IMR-90 (cell line): ENCODE data around the gene ALKBH5. TPM values are rescaled to one million over a fixed set of nuclear protein-coding genes. Genes with fewer than 3 reads are reported as not detected.

Experiments used
- ATAC-seq: fragments of 200-7000 bp; cut with Tn5 transposase; 2 replicates; pipeline ENCODE4 v1.9.1; 2020; ENCODE audit warnings: low read depth, mild to moderate bottlenecking, moderate library complexity
- BruUV-seq: library from RNA; stranded (reverse); fragments of 400-500 nt; replicated peaks from 2 replicates; lab custom pipeline; 2021; lab: Mats Ljungman, UMichigan
- CTCF ChIA-PET: fragments of 300-600 bp; formaldehyde crosslinking; extraction: SDS; loops from one replicate; lab custom pipeline; 2021; ENCODE audit warnings: antibody characterized with exemption; lab: Yijun Ruan, JAX
- POLR2A ChIA-PET: fragments of 300-600 bp; sonication (Branson Sonifier 250); formaldehyde crosslinking; loops from one replicate; lab custom pipeline; 2022; ENCODE audit warnings: antibody characterized with exemption; ENCODE audit not compliant: unreplicated experiment; lab: Charles Lee
- DNase-seq: peaks from one replicate; pipeline ENCODE4 v3.0.0; 2013
- H2AFZ ChIP-seq: replicated peaks from 2 replicates; pipeline ENCODE3; 2013; ENCODE audit warnings: low read length, mild to moderate bottlenecking; ENCODE audit not compliant: poor library complexity
- H2AK5ac ChIP-seq: 2 replicates; pipeline ENCODE4 v1.6.1; 2013; ENCODE audit warnings: low read depth, low read length, inconsistent platforms
- H2AK9ac ChIP-seq: replicated peaks from 2 replicates; pipeline ENCODE3; 2013; ENCODE audit warnings: mild to moderate bottlenecking, low read depth, low read length, moderate library complexity; ENCODE audit not compliant: poor library complexity
- H2BK120ac ChIP-seq: 2 replicates; pipeline ENCODE4 v1.6.1; 2013; ENCODE audit warnings: low read depth, low read length, inconsistent platforms
- H2BK15ac ChIP-seq: 3 replicates; pipeline ENCODE4 v1.6.1; 2013; ENCODE audit warnings: low read depth, low read length, inconsistent platforms
- H2BK20ac ChIP-seq: 2 replicates; pipeline ENCODE4 v1.6.1; 2013; ENCODE audit warnings: low read depth, mild to moderate bottlenecking, inconsistent platforms, low read length, moderate library complexity
- H2BK5ac ChIP-seq: 2 replicates; pipeline ENCODE4 v1.6.1; 2013; ENCODE audit warnings: mild to moderate bottlenecking, low read depth, low read length, inconsistent platforms; ENCODE audit not compliant: poor library complexity, severe bottlenecking
- H3K14ac ChIP-seq: replicated peaks from 2 replicates; pipeline ENCODE4 v1.6.1; 2013; ENCODE audit warnings: low read depth, low read length, inconsistent platforms
- H3K18ac ChIP-seq: 2 replicates; pipeline ENCODE4 v1.6.1; 2013; ENCODE audit warnings: low read depth, low read length, control low read depth
- H3K23ac ChIP-seq: 2 replicates; pipeline ENCODE4 v1.6.1; 2013; ENCODE audit warnings: low read depth, low read length, inconsistent platforms
- H3K27ac ChIP-seq: 2 replicates; pipeline ENCODE4 v1.5.1; 2013; ENCODE audit warnings: mild to moderate bottlenecking, control low read depth, low read length; ENCODE audit not compliant: insufficient read depth
- H3K27me3 ChIP-seq: 2 replicates; pipeline ENCODE4 v1.6.1; 2013; ENCODE audit warnings: low read length; ENCODE audit not compliant: control insufficient read depth, insufficient read depth
- H3K36me3 ChIP-seq: 2 replicates; pipeline ENCODE4 v1.6.1; 2013; ENCODE audit warnings: low read length, mixed read lengths; ENCODE audit not compliant: control insufficient read depth, insufficient read depth
- H3K4ac ChIP-seq: 2 replicates; pipeline ENCODE4 v1.6.1; 2013; ENCODE audit warnings: low read depth, low read length, inconsistent platforms
- H3K4me1 ChIP-seq: 2 replicates; pipeline ENCODE4 v1.6.1; 2013; ENCODE audit warnings: low read length, mixed read lengths; ENCODE audit not compliant: control insufficient read depth, insufficient read depth
- H3K4me2 ChIP-seq: 2 replicates; pipeline ENCODE4 v1.6.1; 2013; ENCODE audit warnings: low read depth, mild to moderate bottlenecking, control low read depth, low read length, moderate library complexity
- H3K4me3 ChIP-seq: 2 replicates; pipeline ENCODE4 v1.5.1; 2013; ENCODE audit warnings: low read depth, mild to moderate bottlenecking, control low read depth, low read length, moderate library complexity; ENCODE audit not compliant: insufficient read depth
- H3K56ac ChIP-seq: 2 replicates; pipeline ENCODE4 v1.6.1; 2013; ENCODE audit warnings: low read length, inconsistent platforms; ENCODE audit not compliant: insufficient read depth; ENCODE audit errors: extremely low read depth
- H3K79me1 ChIP-seq, 2 experiments: 2 replicates each; pipeline ENCODE4 v1.6.1; 2013; ENCODE audit warnings: low read length in 2 of 2, inconsistent platforms in 1 of 2, low read depth in 1 of 2
- H3K9ac ChIP-seq: 2 replicates; pipeline ENCODE4 v1.6.1; 2013; ENCODE audit warnings: low read depth, low read length, control low read depth
- H3K9me1 ChIP-seq: 2 replicates; pipeline ENCODE4 v1.6.1; 2013; ENCODE audit warnings: low read length, inconsistent platforms; ENCODE audit not compliant: insufficient read depth
- H3K9me3 ChIP-seq: 2 replicates; pipeline ENCODE4 v1.6.1; 2013; ENCODE audit warnings: low read length; ENCODE audit not compliant: control insufficient read depth, insufficient read depth
- H4K20me1 ChIP-seq: 2 replicates; pipeline ENCODE4 v1.6.1; 2013; ENCODE audit warnings: low read length, inconsistent platforms; ENCODE audit not compliant: insufficient read depth
- H4K5ac ChIP-seq: 2 replicates; pipeline ENCODE4 v1.6.1; 2013; ENCODE audit warnings: mild to moderate bottlenecking, low read depth, low read length, control low read depth
- H4K8ac ChIP-seq, 2 experiments: 2 replicates each; pipeline ENCODE4 v1.6.1; 2013; ENCODE audit warnings: low read depth in 2 of 2, low read length in 2 of 2, control low read depth in 1 of 2, inconsistent platforms in 1 of 2
- H4K91ac ChIP-seq: 2 replicates; pipeline ENCODE4 v1.6.1; 2013; ENCODE audit warnings: low read depth, low read length, inconsistent platforms; ENCODE audit not compliant: insufficient read depth
- MAFK ChIP-seq: IDR thresholded peaks from 2 replicates; pipeline ENCODE4 v1.6.1; 2012; ENCODE audit warnings: low read depth, low read length, improper control_type of control experiment
- RCOR1 ChIP-seq: IDR thresholded peaks from 2 replicates; pipeline ENCODE4 v1.6.1; 2012; ENCODE audit warnings: mild to moderate bottlenecking, low read length, improper control_type of control experiment; ENCODE audit not compliant: insufficient replicate concordance
- SMC3 ChIP-seq: fragments of 150-350 bp; IDR thresholded peaks from 2 replicates; pipeline ENCODE4 v1.6.1; 2016; ENCODE audit warnings: low read depth, mild to moderate bottlenecking, antibody characterized with exemption, low read length, moderate library complexity
- WGBS, 2 experiments: methylation state at CpG; one replicate each; pipeline versions ENCODE4 v1.1.5 to v1.1.7; 2013; ENCODE audit warnings: missing lambda C conversion rate in 2 of 2; ENCODE audit not compliant: insufficient read length in 1 of 2; ENCODE audit errors: extremely low coverage in 2 of 2; 5-methylcytosine and 5-hydroxymethylcytosine counted together
- dilution Hi-C: fragments of 300-500 bp; cut with HindIII; formaldehyde crosslinking; loops from one replicate; pipeline ENCODE4 v1.14.3; 2018; ENCODE audit warnings: low sequenced_read_pairs; ENCODE audit not compliant: unreplicated experiment
- in situ Hi-C: fragments of 300-500 bp; cut with MboI; formaldehyde crosslinking; loops from 3 replicates; pipeline ENCODE4 v1.14.3; 2019; ENCODE audit warnings: low sequenced_read_pairs, inconsistent platforms, mixed read lengths
- intact Hi-C: fragments of 100-400 bp; cut with micrococcal nuclease; formaldehyde crosslinking; loops from 2 replicates; pipeline ENCODE4 v1.10.0; 2022
- polyA plus RNA-seq, 3 experiments: library from polyadenylated mRNA; depleted of rRNA; stranded (reverse); fragments of >200 nt; gene quantifications; 2 replicates each; pipeline ENCODE4 v1.2.3, GENCODE V29; 2012; ENCODE audit warnings: low replicate concordance in 1 of 3
- total RNA-seq: library from RNA; depleted of rRNA; stranded (reverse); fragments of >200 nt; gene quantifications from 2 replicates; pipeline ENCODE4 v1.2.3, GENCODE V29; 2012

ALKBH5 gene
- total and polyA plus RNA-seq, 2 of the 4 experiments (the other 2 are of a cell fraction) = 57.6 to 79.6 TPM

DNA sequence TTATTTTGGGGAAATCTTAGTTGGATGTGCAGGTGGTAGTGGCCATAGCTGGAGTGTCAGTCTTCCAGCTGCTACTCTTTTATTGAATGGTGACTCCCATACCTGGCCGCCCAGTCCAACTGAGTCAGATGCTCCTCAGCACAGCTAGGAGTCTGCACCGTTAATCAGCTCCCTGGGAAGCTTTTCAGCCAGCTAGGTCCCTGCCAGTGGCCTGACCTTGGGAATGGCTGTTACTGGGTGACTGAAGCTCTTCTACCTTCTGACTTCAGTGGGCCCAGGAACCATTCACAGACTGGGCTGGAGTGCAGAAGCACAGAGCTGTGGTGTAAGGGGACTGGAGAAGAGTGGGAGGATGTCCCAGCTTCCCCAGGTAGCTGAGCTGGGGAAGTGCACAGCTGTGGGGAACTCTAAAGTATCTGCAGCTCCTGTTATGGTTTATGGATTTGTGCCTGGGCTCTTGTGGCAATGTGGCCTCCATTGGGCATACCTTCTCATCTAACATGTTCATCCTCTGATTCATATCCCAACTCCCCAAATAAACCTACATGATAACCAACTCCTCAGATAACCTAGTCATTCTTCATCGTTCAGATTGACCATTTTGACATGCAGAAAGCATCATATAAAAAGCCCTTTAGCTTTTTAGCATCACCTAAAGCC lies 14.0 kb downstream of the ALKBH5 start:
- H2BK5ac ChIP-seq = no peak overlapping the region
- CTCF ChIA-PET = no interaction called here
- H3K9me3 ChIP-seq = no peaks in the 10 kb centered on the region
- in situ Hi-C loops = no loop called here
- H3K27ac ChIP-seq = no peak overlapping the region
- H3K4me2 ChIP-seq = no peak overlapping the region
- H3K4me1 ChIP-seq = peaks cover 10% of the 10 kb centered on the region
- H3K18ac ChIP-seq = no peak overlapping the region
- H4K20me1 ChIP-seq = peaks cover 94% of the 10 kb centered on the region
- H3K4ac ChIP-seq = no peak overlapping the region
- H2AFZ ChIP-seq = no peak overlapping the region
- POLR2A ChIA-PET = no interaction called here
- no peak for TF ChIP-seq SMC3
- TF ChIP-seq RCOR1 = no peak
- TF ChIP-seq MAFK = no peak
- no peak overlapping the region for H2AK5ac ChIP-seq
- no peak overlapping the region for H2BK20ac ChIP-seq
- H3K4me3 ChIP-seq = no peak overlapping the region
- H2AK9ac ChIP-seq = no peak overlapping the region
- H3K9me1 ChIP-seq = peaks cover 32% of the 10 kb centered on the region
- H4K91ac ChIP-seq = no peak overlapping the region
- ATAC-seq (no peak), DNase-seq (no peak)
- H3K9ac ChIP-seq = no peak overlapping the region
- H3K36me3 ChIP-seq = peaks cover 61% of the 10 kb centered on the region
- no peak overlapping the region for H2BK120ac ChIP-seq
- H4K5ac ChIP-seq = no peak overlapping the region
- H4K8ac ChIP-seq = no peak overlapping the region
- intact Hi-C loops = no loop called here
- H3K14ac ChIP-seq = no peak overlapping the region
- BruUV-seq = no TSS peak
- H3K79me1 ChIP-seq = peaks cover 39 to 85% of the 10 kb centered on the region in 2 experiments
- no peak overlapping the region for H3K23ac ChIP-seq
- no peak overlapping the region for H2BK15ac ChIP-seq
- H3K27me3 ChIP-seq = no peaks in the 10 kb centered on the region
- dilution Hi-C loops = no loop called here
- WGBS, 2 experiments = 89% methylated on average over 3 of the region's 3 CpGs; no CpG with 5 or more reads in 1 of the 2 experiments
- H3K56ac ChIP-seq = no peak overlapping the region
